Measurements from ENCODE around the gene ZNF609.

The ZNF609 gene

DNA sequence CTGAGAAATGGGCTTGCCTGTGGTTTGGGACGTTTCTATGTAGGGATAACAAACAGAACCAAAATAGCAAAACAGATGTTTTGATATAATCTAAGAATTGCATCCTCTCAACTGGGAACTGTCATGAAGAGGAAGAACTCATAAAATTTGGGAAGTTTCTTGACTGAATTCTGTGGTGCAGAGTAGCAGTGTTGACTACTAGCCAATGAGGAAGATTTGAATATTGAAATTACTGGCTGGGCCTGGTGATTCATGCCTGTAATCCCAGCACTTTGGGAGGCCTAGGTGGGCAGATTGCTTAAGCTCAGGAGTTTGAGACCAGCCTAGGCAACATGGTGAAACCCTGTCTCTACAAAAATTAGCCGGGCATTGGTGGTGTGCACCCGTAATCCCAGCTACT is 42.2 kb downstream of the ZNF609 start:
- no peaks in the 10 kb centered on the region for H3K27me3 Mint-ChIP-seq (ENCODE audit: low read depth)
- H3K27ac Mint-ChIP-seq = peak overlapping the region; percentile 68
- peaks cover 50% of the 10 kb centered on the region for H3K36me3 Mint-ChIP-seq (ENCODE audit: low read depth)
- no peak for DNase-seq (ENCODE audit: low spot score)
- peaks cover 54% of the 10 kb centered on the region for H3K4me1 Mint-ChIP-seq (ENCODE audit: low read depth)
- peak overlapping the region; percentile 31 for H3K4me3 Mint-ChIP-seq
- H3K9me3 Mint-ChIP-seq = no peaks in the 10 kb centered on the region

GRCh38 chr15:64503197-64503596 is 42.8 kb downstream of the ZNF609 start:
- Mint-ChIP-seq H3K4me1 (ENCODE audit: low read depth) (peaks cover 58% of the 10 kb centered on the region), H3K27me3 (ENCODE audit: low read depth) (no peaks in the 10 kb centered on the region), H3K9me3 (no peaks in the 10 kb centered on the region), H3K4me3 (peak overlapping the region; percentile 31), H3K27ac (peak overlapping the region; percentile 62), H3K36me3 (ENCODE audit: low read depth) (peaks cover 53% of the 10 kb centered on the region)
- no peak for DNase-seq (ENCODE audit: low spot score)

GRCh38 chr15:64503640-64504039 is 43.3 kb downstream of the ZNF609 start:
- Mint-ChIP-seq H3K9me3 (no peaks in the 10 kb centered on the region), H3K36me3 (ENCODE audit: low read depth) (peaks cover 54% of the 10 kb centered on the region), H3K27ac (peak overlapping the region; percentile 62), H3K4me3 (peak overlapping the region; percentile 31), H3K4me1 (ENCODE audit: low read depth) (peaks cover 59% of the 10 kb centered on the region), H3K27me3 (ENCODE audit: low read depth) (no peaks in the 10 kb centered on the region)
- no peak for DNase-seq (ENCODE audit: low spot score)

DNA sequence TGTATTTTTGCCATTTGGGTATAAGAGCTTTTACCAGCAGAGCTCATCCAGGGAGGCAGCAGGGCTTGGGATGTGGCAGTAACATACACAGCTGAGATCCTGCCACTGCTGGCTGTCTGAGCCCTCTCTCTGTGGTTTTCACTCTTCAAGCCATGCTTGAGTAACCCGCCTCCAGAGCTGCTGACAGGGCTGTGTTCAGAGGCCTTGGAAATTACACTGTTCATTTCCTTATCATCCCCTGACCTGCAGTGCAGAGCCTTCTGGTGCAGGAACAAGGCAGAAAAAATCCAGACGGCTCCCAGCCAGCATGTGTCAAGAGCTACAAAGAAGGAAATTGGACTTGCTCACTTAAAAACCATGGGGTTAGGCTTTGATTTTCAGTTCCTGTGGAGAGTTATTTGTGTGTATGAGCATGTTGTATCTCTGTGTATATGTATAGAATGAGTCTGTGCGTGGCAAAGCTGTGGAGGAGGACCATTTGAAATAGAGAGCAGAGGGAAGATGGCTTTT is 47.0 kb downstream of the ZNF609 start:
- Mint-ChIP-seq H3K4me3 (peak overlapping the region; percentile 0), H3K27me3 (ENCODE audit: low read depth) (no peaks in the 10 kb centered on the region), H3K4me1 (ENCODE audit: low read depth) (peaks cover 52% of the 10 kb centered on the region), H3K36me3 (ENCODE audit: low read depth) (peaks cover 38% of the 10 kb centered on the region), H3K9me3 (no peaks in the 10 kb centered on the region), H3K27ac (peak overlapping the region; percentile 17)
- peak; percentile 50 for DNase-seq (ENCODE audit: low spot score)

DNA sequence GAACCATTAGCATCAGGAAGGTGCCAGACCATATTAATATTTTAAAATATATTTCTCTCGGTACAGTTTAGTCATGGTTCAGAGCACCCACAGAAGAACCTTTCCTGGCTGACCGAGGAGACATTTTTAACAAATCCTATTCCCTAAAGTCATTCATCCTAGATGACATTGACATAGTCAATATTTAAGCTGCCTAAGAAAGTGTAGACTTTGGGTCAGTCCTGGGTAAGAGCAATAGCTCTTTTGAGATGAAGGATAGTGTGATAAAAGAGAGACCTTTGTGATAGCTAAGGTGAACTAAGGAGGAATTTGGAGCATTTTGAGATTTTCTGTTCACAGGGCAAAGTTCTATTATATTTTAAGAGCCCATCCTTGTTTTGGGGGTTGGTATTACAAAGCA is 47.5 kb downstream of the ZNF609 start:
- Mint-ChIP-seq H3K36me3 (ENCODE audit: low read depth) (peaks cover 36% of the 10 kb centered on the region), H3K9me3 (no peaks in the 10 kb centered on the region), H3K27me3 (ENCODE audit: low read depth) (no peaks in the 10 kb centered on the region), H3K4me3 (no peak overlapping the region), H3K27ac (no peak overlapping the region), H3K4me1 (ENCODE audit: low read depth) (peaks cover 48% of the 10 kb centered on the region)
- no peak for DNase-seq (ENCODE audit: low spot score)

DNA sequence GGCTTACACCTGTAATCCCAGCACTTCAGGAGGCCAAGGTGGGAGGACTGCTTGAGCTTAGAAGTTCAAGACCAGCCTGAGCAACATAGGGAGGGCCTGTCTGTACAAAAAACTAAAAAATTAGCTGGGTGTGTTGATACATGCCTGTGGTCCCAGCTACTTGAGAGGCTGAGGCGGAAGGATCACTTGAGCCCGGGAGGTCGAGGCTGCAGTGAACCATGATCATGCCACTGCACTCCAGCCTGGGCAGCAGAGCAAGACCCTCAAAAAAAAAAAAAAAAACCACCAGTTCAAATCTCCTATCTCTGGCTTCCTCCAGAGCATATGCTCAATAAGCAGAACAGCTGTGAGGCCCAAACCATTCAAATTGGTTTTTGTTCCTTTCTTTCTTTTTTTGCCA is 53.4 kb downstream of the ZNF609 start:
- H3K4me3 Mint-ChIP-seq = peak overlapping the region; percentile 32
- H3K27me3 Mint-ChIP-seq (ENCODE audit: low read depth) = no peaks in the 10 kb centered on the region
- H3K4me1 Mint-ChIP-seq (ENCODE audit: low read depth) = peaks cover 47% of the 10 kb centered on the region
- peak overlapping the region; percentile 74 for H3K27ac Mint-ChIP-seq
- peaks cover 24% of the 10 kb centered on the region for H3K36me3 Mint-ChIP-seq (ENCODE audit: low read depth)
- DNase-seq (ENCODE audit: low spot score) = no peak
- no peaks in the 10 kb centered on the region for H3K9me3 Mint-ChIP-seq

GRCh38 chr15:64515196-64515595 is 54.8 kb downstream of the ZNF609 start:
- Mint-ChIP-seq H3K4me1 (ENCODE audit: low read depth) (peaks cover 41% of the 10 kb centered on the region), H3K36me3 (ENCODE audit: low read depth) (peaks cover 29% of the 10 kb centered on the region), H3K4me3 (peak overlapping the region; percentile 53), H3K27ac (no peak overlapping the region), H3K27me3 (ENCODE audit: low read depth) (no peaks in the 10 kb centered on the region), H3K9me3 (no peaks in the 10 kb centered on the region)
- DNase-seq (ENCODE audit: low spot score) = no peak

- H3K4me3 Mint-ChIP-seq = no peak overlapping the region
- H3K36me3 Mint-ChIP-seq (ENCODE audit: low read depth) = peaks cover 26% of the 10 kb centered on the region
- no peak for DNase-seq (ENCODE audit: low spot score)
- H3K27ac Mint-ChIP-seq = no peak overlapping the region
- H3K4me1 Mint-ChIP-seq (ENCODE audit: low read depth) = peaks cover 41% of the 10 kb centered on the region
- no peaks in the 10 kb centered on the region for H3K27me3 Mint-ChIP-seq (ENCODE audit: low read depth)
- no peaks in the 10 kb centered on the region for H3K9me3 Mint-ChIP-seq
These were observed 55.4 kb downstream of the ZNF609 start for GRCh38 chr15:64515825-64516224.

GRCh38 chr15:64519897-64520296 is 59.5 kb downstream of the ZNF609 start:
- no peaks in the 10 kb centered on the region for H3K9me3 Mint-ChIP-seq
- no peaks in the 10 kb centered on the region for H3K27me3 Mint-ChIP-seq (ENCODE audit: low read depth)
- H3K27ac Mint-ChIP-seq = no peak overlapping the region
- H3K36me3 Mint-ChIP-seq (ENCODE audit: low read depth) = peaks cover 27% of the 10 kb centered on the region
- DNase-seq (ENCODE audit: low spot score) = no peak
- peaks cover 28% of the 10 kb centered on the region for H3K4me1 Mint-ChIP-seq (ENCODE audit: low read depth)
- H3K4me3 Mint-ChIP-seq = no peak overlapping the region

- DNase-seq (ENCODE audit: low spot score) = no peak
- peaks cover 34% of the 10 kb centered on the region for H3K4me1 Mint-ChIP-seq (ENCODE audit: low read depth)
These were observed 60.8 kb downstream of the ZNF609 start for GRCh38 chr15:64521201-64521600.

DNA sequence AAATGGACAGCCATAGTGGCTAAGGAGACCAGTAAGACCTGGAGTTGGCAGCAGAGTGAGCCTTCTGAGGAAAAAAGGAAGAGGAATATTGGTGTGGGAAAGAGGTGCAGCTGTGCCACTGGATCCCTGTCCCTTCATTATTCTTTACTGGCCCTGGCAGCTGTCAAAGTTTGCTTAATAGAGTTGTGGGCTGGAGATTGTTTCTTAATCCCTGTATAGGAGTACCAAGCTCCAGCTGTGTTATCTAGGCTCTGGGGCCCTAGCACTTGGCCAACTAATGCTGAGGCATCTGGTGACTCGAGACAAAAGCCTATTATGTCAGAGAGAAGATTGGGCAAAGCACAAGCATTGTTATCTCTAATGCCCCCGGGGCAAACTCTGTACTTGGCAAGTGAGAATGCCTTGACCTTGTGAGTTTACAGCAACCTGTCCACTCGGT is 61.4 kb downstream of the ZNF609 start:
- Mint-ChIP-seq H3K4me3 (no peak overlapping the region), H3K27ac (no peak overlapping the region), H3K9me3 (no peaks in the 10 kb centered on the region), H3K27me3 (ENCODE audit: low read depth) (no peaks in the 10 kb centered on the region), H3K4me1 (ENCODE audit: low read depth) (peaks cover 37% of the 10 kb centered on the region), H3K36me3 (ENCODE audit: low read depth) (peaks cover 25% of the 10 kb centered on the region)
- no peak for DNase-seq (ENCODE audit: low spot score)

More at GRCh38 chr15:64521201-64521600, 60.8 kb downstream of the ZNF609 start:
- Mint-ChIP-seq H3K27ac (no peak overlapping the region), H3K36me3 (ENCODE audit: low read depth) (peaks cover 27% of the 10 kb centered on the region), H3K4me3 (no peak overlapping the region), H3K9me3 (no peaks in the 10 kb centered on the region), H3K27me3 (ENCODE audit: low read depth) (no peaks in the 10 kb centered on the region)

GRCh38 chr15:64522226-64522823 is 61.9 kb downstream of the ZNF609 start:
- Mint-ChIP-seq H3K4me1 (ENCODE audit: low read depth) (peaks cover 38% of the 10 kb centered on the region), H3K36me3 (ENCODE audit: low read depth) (peaks cover 22% of the 10 kb centered on the region), H3K27ac (no peak overlapping the region), H3K27me3 (ENCODE audit: low read depth) (no peaks in the 10 kb centered on the region), H3K9me3 (no peaks in the 10 kb centered on the region), H3K4me3 (no peak overlapping the region)
- DNase-seq (ENCODE audit: low spot score) = no peak

- Mint-ChIP-seq H3K4me1 (ENCODE audit: low read depth) (peaks cover 40% of the 10 kb centered on the region), H3K27me3 (ENCODE audit: low read depth) (no peaks in the 10 kb centered on the region)
These were observed 62.9 kb downstream of the ZNF609 start for GRCh38 chr15:64523240-64523639.

GRCh38 chr15:64524778-64525177 is 64.4 kb downstream of the ZNF609 start:
- no peaks in the 10 kb centered on the region for H3K27me3 Mint-ChIP-seq (ENCODE audit: low read depth)
- H3K27ac Mint-ChIP-seq = no peak overlapping the region
- DNase-seq (ENCODE audit: low spot score) = no peak
- H3K4me1 Mint-ChIP-seq (ENCODE audit: low read depth) = peaks cover 35% of the 10 kb centered on the region
- no peak overlapping the region for H3K4me3 Mint-ChIP-seq
- H3K9me3 Mint-ChIP-seq = no peaks in the 10 kb centered on the region
- peaks cover 24% of the 10 kb centered on the region for H3K36me3 Mint-ChIP-seq (ENCODE audit: low read depth)

More at GRCh38 chr15:64523240-64523639, 62.9 kb downstream of the ZNF609 start:
- no peak overlapping the region for H3K27ac Mint-ChIP-seq
- H3K36me3 Mint-ChIP-seq (ENCODE audit: low read depth) = peaks cover 23% of the 10 kb centered on the region
- no peaks in the 10 kb centered on the region for H3K9me3 Mint-ChIP-seq
- DNase-seq (ENCODE audit: low spot score) = no peak
- H3K4me3 Mint-ChIP-seq = no peak overlapping the region
